Left ventricle myocardium inferior (tissue), 1 donor: Measurements from ENCODE around the gene TAL1. TPM values are rescaled to one million over a fixed set of nuclear protein-coding genes. Genes with fewer than 3 reads are reported as not detected.

ENCODE experiments used
- DNase-seq: peaks from one replicate; pipeline ENCODE4 v3.0.0-alpha.2; 2020
- H3K27ac ChIP-seq: fragments of 200-600 bp; replicated peaks from 2 replicates; pipeline ENCODE4 v1.8.0; 2021
- H3K27me3 ChIP-seq: fragments of 200-600 bp; 2 replicates; pipeline ENCODE4 v1.8.0; 2021; ENCODE audit warnings: low read depth
- H3K36me3 ChIP-seq: fragments of 200-600 bp; 2 replicates; pipeline ENCODE4 v1.8.0; 2021
- H3K4me1 ChIP-seq: fragments of 200-600 bp; 2 replicates; pipeline ENCODE4 v1.8.0; 2021
- H3K4me3 ChIP-seq: fragments of 200-600 bp; 2 replicates; pipeline ENCODE4 v1.8.0; 2021; ENCODE audit warnings: mild to moderate bottlenecking, moderate library complexity
- H3K9me3 ChIP-seq: fragments of 200-600 bp; replicated peaks from 2 replicates; pipeline ENCODE4 v1.8.0; 2021
- intact Hi-C: fragments of 100-400 bp; cut with micrococcal nuclease; formaldehyde crosslinking; loops from one replicate; pipeline ENCODE4 v1.11.0; 2022
- total RNA-seq: library from RNA; stranded (reverse); fragmentation: NEBNext Ultra II Directional; extraction: Animal tissue kit (Norgen Biotek cat#: 25700); gene quantifications from one replicate; pipeline ENCODE4 v1.2.1, GENCODE V29; 2021
- TF ChIP-seq, protein P1 (sequence below): fragments of 200-600 bp; IDR thresholded peaks from 2 replicates; pipeline ENCODE4 v1.8.0; 2021; ENCODE audit warnings: antibody characterized with exemption, mild to moderate bottlenecking, borderline replicate concordance
- donor health status: DM: no; HTN: yes; CAD: no; lungs with severe emphysema.

Gene TAL1
- total RNA-seq, 1 donor from 2014 or later: 4.3 TPM

DNA sequence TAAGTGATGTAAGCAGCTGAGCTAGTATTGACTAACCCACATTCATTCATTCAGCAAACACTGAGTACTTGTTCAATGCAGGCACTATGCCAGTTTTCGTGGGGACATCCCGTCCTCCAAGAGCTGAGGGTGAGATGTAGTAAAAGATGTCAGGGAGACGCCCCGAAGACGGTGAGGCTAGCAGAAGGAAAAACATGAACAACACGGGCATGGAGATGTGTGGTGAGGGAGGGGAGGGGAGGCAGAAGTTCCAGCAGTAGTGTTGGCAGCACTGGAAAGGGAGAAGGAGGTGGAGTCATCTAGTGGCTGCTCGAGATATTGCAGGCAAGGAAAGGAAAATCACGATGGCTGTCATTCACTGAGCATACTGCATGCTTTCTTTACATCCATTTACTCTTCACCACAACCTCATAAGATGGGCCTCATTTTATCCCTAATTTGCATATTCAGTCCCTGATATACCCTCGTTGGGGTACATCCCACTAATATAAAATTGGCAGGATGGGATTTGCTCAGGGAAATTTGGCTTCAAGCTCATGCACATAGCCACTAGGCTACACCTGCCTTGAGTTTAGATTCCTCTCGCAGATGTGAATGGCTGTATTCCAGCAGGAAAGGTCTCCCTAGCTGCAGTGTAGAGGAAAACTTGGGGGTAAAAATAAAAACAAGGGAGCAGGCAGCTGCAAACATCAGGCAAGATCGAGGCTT, 56.6 kb downstream of the TAL1 start:
- TF ChIP-seq, protein P1, sequence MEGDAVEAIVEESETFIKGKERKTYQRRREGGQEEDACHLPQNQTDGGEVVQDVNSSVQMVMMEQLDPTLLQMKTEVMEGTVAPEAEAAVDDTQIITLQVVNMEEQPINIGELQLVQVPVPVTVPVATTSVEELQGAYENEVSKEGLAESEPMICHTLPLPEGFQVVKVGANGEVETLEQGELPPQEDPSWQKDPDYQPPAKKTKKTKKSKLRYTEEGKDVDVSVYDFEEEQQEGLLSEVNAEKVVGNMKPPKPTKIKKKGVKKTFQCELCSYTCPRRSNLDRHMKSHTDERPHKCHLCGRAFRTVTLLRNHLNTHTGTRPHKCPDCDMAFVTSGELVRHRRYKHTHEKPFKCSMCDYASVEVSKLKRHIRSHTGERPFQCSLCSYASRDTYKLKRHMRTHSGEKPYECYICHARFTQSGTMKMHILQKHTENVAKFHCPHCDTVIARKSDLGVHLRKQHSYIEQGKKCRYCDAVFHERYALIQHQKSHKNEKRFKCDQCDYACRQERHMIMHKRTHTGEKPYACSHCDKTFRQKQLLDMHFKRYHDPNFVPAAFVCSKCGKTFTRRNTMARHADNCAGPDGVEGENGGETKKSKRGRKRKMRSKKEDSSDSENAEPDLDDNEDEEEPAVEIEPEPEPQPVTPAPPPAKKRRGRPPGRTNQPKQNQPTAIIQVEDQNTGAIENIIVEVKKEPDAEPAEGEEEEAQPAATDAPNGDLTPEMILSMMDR: peak; percentile 96
- Histone ChIP-seq H3K4me1 (peaks cover 13% of the 10 kb centered on the region), H3K27ac (no peak overlapping the region), H3K36me3 (no peaks in the 10 kb centered on the region), H3K27me3 (peaks cover 28% of the 10 kb centered on the region), H3K9me3 (peaks cover 10% of the 10 kb centered on the region), H3K4me3 (no peak overlapping the region)
- intact Hi-C loops: loop anchor here (5.0 to 10.0 kb wide), 2 partner anchors 87 to 549 kb away; no protein-coding TSS in a partner anchor
- no peak for DNase-seq

DNA sequence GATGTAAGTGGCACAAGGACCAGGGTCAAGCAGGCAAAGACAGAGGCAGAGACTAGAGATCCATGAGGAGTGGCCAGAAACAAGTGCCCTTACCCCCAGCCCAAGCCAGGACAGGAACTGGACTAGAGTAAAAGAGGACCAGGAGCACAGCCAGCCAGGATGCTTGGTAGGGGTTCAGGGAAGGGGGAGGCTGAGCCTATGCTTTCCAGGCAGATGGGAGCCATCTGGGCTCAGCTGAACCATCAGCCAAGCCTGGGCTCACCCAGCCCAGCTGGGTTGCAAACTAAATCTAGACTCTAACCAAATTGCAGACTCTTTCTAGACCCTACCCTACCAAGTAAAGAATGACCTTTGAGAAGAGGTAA, 57.4 kb downstream of the TAL1 start:
- Histone ChIP-seq H3K36me3 (no peaks in the 10 kb centered on the region), H3K4me1 (peaks cover 5% of the 10 kb centered on the region), H3K27ac (no peak overlapping the region), H3K4me3 (no peak overlapping the region), H3K9me3 (peaks cover 10% of the 10 kb centered on the region), H3K27me3 (peaks cover 26% of the 10 kb centered on the region)
- TF ChIP-seq, protein P1: no peak
- intact Hi-C loops: loop anchor here (5.0 to 10.0 kb wide), 2 partner anchors 88 to 550 kb away; no protein-coding TSS in a partner anchor
- DNase-seq: no peak

DNA sequence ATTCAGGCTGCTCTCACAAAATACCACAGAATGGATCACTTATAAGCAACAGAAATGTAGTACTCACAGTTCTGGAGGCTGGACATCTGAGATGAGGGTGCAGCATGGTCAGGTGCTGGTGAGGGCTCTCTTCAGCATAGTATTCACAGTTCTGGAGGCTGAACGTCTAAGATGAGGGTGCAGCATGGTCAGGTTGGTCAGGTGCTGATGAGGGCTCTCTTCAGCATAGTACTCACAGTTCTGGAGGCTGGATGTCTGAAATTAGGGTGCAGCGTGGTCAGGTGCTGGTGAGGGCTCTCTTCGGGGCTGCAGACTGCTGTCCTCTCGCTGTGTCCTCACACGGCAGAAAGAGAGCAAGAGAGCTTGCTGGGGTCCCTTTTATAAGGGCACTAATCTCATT, 59.2 kb downstream of the TAL1 start:
- Histone ChIP-seq H3K4me1 (no peaks in the 10 kb centered on the region), H3K4me3 (no peak overlapping the region), H3K27ac (no peak overlapping the region), H3K27me3 (peaks cover 26% of the 10 kb centered on the region), H3K9me3 (peaks cover 10% of the 10 kb centered on the region), H3K36me3 (no peaks in the 10 kb centered on the region)
- DNase-seq: no peak
- intact Hi-C loops: loop anchor here (10.0 kb wide), 1 partner anchor 552 kb away; no protein-coding TSS in a partner anchor
- TF ChIP-seq, protein P1: no peak

Other genes starting within 250 kb of the TAL1 start
- gene CYP4X1, start 208.6 kb downstream of the TAL1 start, total RNA-seq: 2.1 TPM
- 0.71 TPM for gene CYP4Z1, start 165.0 kb downstream of the TAL1 start, total RNA-seq
- gene CYP4A22, start 94.8 kb downstream of the TAL1 start, total RNA-seq: not detected
- not detected for gene PDZK1IP1, start 42.2 kb downstream of the TAL1 start, total RNA-seq
- gene STIL, start 81.9 kb upstream of the TAL1 start, total RNA-seq: 0.58 TPM
- gene CMPK1, start 101.6 kb upstream of the TAL1 start, total RNA-seq: 78.2 TPM
- not detected for gene FOXE3, start 184.1 kb upstream of the TAL1 start, total RNA-seq
- gene FOXD2, start 205.8 kb upstream of the TAL1 start, total RNA-seq: not detected